ENCODE data around the gene CD93.

CD93 gene

DNA sequence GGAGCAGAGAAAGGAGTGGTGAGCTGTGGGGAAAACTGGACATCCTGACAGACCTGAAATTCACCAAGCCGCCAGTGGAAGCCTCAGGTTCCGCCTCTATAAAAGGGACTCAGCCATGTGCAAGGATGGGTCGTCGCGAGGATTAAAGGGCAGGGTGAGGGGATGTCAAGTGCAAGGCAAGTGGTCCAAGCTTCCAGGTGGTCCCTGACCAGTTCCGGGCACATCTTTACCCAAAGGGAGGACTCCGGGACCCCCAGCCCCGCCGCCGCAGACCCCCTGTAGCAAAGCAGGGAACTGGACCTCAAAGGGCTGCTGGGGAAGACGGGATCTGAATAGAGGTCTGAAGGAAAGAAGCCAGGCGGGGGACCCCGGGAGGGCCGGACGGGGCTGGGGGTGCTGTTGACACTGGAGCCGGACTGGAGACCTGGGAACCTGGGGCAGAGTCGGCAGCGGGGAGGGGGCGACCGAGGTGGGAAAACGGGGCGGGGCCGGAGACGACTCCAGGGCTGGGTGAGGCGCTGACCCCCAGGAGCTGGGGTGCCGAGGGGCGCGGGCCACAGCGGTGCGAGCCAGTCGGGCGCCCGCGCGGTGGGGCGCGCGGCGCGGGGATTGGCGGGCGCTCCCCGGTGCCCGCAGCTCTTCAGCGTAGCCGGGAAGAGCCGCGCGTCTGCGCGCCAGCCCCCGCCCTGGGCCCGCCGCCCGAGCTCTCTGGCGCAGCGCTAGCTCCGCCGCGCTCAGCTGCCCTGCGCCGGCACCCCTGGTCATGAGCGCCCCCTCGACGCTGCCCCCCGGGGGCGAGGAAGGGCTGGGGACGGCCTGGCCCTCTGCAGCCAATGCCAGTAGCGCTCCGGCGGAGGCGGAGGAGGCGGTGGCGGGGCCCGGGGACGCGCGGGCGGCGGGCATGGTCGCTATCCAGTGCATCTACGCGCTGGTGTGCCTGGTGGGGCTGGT is 51.1 kb downstream of the CD93 start, which contains the start of gene SSTR4:
SSTR4 (plus strand) TSS at position 592 of the 951 bp plus-strand sequence; CDS start at position 764, 172 bp downstream.
- TF ChIP-seq L3MBTL2 (conservative IDR thresholded peaks at IDR 0.05): no peak
- no peak for TF ChIP-seq CTBP1 (IDR thresholded peaks at IDR 0.05; ENCODE audit: borderline replicate concordance)
- no peak for TF ChIP-seq ZNF384 (IDR thresholded peaks at IDR 0.05)
- TF ChIP-seq, protein P1, sequence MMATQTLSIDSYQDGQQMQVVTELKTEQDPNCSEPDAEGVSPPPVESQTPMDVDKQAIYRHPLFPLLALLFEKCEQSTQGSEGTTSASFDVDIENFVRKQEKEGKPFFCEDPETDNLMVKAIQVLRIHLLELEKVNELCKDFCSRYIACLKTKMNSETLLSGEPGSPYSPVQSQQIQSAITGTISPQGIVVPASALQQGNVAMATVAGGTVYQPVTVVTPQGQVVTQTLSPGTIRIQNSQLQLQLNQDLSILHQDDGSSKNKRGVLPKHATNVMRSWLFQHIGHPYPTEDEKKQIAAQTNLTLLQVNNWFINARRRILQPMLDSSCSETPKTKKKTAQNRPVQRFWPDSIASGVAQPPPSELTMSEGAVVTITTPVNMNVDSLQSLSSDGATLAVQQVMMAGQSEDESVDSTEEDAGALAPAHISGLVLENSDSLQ (IDR thresholded peaks at IDR 0.05): no peak
- no peak for TF ChIP-seq NFRKB (IDR thresholded peaks at IDR 0.05)
- no peak for TF ChIP-seq BHLHE40 (IDR thresholded peaks at IDR 0.05; ENCODE audit: borderline replicate concordance)
- no peak for TF ChIP-seq ARNT (IDR thresholded peaks at IDR 0.05)
- no peak for TF ChIP-seq FOXM1 (IDR thresholded peaks at IDR 0.05; ENCODE audit: borderline replicate concordance)
- no peak for TF ChIP-seq SP1 (IDR thresholded peaks at IDR 0.05)
- no peak for DNase-seq (ENCODE audit: extremely low spot score)
- CTCF ChIA-PET: no interaction called here
- POLR2A ChIA-PET: no interaction called here

DNA sequence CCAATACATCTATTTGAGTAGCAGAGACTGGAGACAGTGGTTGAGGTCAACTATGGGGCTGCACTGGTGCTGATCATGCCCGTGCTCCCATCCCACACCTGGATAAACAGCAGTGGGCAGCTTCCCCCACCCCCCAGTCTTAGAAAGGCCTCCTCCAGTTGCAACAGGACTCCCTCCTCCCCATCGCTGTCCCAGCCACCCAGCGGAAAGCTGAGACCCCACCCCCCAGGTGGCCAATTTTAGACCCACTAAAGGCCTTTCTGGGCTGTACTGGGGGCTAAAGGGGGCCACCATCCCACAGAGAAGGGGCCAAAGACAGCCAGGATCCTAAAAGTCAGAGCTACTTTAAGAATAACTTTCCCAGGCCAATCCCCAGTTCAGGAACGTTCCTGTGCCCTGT is 52.2 kb downstream of the CD93 start:
- TF ChIP-seq HDGF (IDR thresholded peaks at IDR 0.05; ENCODE audit: borderline replicate concordance) (no peak), BHLHE40 (IDR thresholded peaks at IDR 0.05; ENCODE audit: borderline replicate concordance) (no peak), FOXA1 (IDR thresholded peaks at IDR 0.05) (no peak), NFRKB (IDR thresholded peaks at IDR 0.05) (no peak), ARNT (IDR thresholded peaks at IDR 0.05) (no peak), FOXK2 (IDR thresholded peaks at IDR 0.05) (no peak), ZNF384 (IDR thresholded peaks at IDR 0.05) (no peak), L3MBTL2 (conservative IDR thresholded peaks at IDR 0.05) (no peak), LEF1 (IDR thresholded peaks at IDR 0.05; ENCODE audit: borderline replicate concordance) (no peak), CTBP1 (IDR thresholded peaks at IDR 0.05; ENCODE audit: borderline replicate concordance) (no peak), SP1 (IDR thresholded peaks at IDR 0.05) (no peak), ELF4 (IDR thresholded peaks at IDR 0.05) (no peak), SUZ12 (IDR thresholded peaks at IDR 0.05) (no peak), TARDBP (IDR thresholded peaks at IDR 0.05) (no peak), FOXM1 (IDR thresholded peaks at IDR 0.05; ENCODE audit: borderline replicate concordance) (no peak)
- TF ChIP-seq, protein P1 (IDR thresholded peaks at IDR 0.05): no peak
- ChIA-PET POLR2A (no interaction called here), CTCF (no interaction called here)
- DNase-seq (ENCODE audit: extremely low spot score): no peak

GRCh38 chr20:23032750-23033078 is 53.4 kb downstream of the CD93 start:
- CTCF ChIA-PET: no interaction called here
- TF ChIP-seq ZNF384 (IDR thresholded peaks at IDR 0.05) (no peak), HDGF (IDR thresholded peaks at IDR 0.05; ENCODE audit: borderline replicate concordance) (no peak), CTBP1 (IDR thresholded peaks at IDR 0.05; ENCODE audit: borderline replicate concordance) (no peak), FOXK2 (IDR thresholded peaks at IDR 0.05) (no peak), ELF4 (IDR thresholded peaks at IDR 0.05) (no peak), L3MBTL2 (conservative IDR thresholded peaks at IDR 0.05) (no peak), ARNT (IDR thresholded peaks at IDR 0.05) (no peak), NFRKB (IDR thresholded peaks at IDR 0.05) (no peak)
- TF ChIP-seq, protein P1 (IDR thresholded peaks at IDR 0.05): no peak
- no peak for DNase-seq (ENCODE audit: extremely low spot score)
- POLR2A ChIA-PET: no interaction called here

- no peak for DNase-seq (ENCODE audit: extremely low spot score)
- POLR2A ChIA-PET: no interaction called here
- CTCF ChIA-PET: no interaction called here
- no peak for TF ChIP-seq L3MBTL2 (conservative IDR thresholded peaks at IDR 0.05)
Measured at GRCh38 chr20:23032056-23032749, 53.9 kb downstream of the CD93 start.

DNA sequence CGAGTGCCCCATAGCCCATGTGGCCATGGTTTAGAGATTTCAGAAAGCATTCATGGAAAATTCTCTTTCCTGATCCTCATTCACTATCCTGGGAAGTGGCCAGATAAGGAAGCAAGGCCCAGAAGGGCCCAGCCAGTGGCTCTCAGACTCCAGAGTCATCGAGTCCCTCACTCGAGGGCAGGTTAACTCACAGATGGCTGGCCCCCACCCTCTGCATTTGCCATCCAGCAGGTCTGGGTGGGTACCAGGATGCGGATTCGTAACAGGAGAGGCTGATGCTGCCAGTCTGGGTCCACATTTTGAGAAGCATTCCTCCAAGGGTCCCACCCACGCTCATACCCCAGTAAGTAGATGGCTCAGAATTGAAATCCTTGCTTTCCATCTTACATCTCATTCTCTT is 54.8 kb downstream of the CD93 start:
- CTCF ChIA-PET: no interaction called here

More for the DNA sequence above, 54.8 kb downstream of the CD93 start:
- DNase-seq (ENCODE audit: extremely low spot score): no peak
- TF ChIP-seq SUZ12 (IDR thresholded peaks at IDR 0.05) (no peak), NFRKB (IDR thresholded peaks at IDR 0.05) (no peak), SP1 (IDR thresholded peaks at IDR 0.05) (no peak), L3MBTL2 (conservative IDR thresholded peaks at IDR 0.05) (no peak), FOXA1 (IDR thresholded peaks at IDR 0.05) (no peak), BHLHE40 (IDR thresholded peaks at IDR 0.05; ENCODE audit: borderline replicate concordance) (no peak), FOXM1 (IDR thresholded peaks at IDR 0.05; ENCODE audit: borderline replicate concordance) (no peak), HDGF (IDR thresholded peaks at IDR 0.05; ENCODE audit: borderline replicate concordance) (no peak), FOXK2 (IDR thresholded peaks at IDR 0.05) (no peak), CTBP1 (IDR thresholded peaks at IDR 0.05; ENCODE audit: borderline replicate concordance) (no peak), TARDBP (IDR thresholded peaks at IDR 0.05) (no peak), LEF1 (IDR thresholded peaks at IDR 0.05; ENCODE audit: borderline replicate concordance) (no peak), ELF4 (IDR thresholded peaks at IDR 0.05) (no peak), ARNT (IDR thresholded peaks at IDR 0.05) (no peak), ZNF384 (IDR thresholded peaks at IDR 0.05) (no peak)
- TF ChIP-seq, protein P1 (IDR thresholded peaks at IDR 0.05): no peak
- POLR2A ChIA-PET: no interaction called here

Measured in HEK293T (cell line).